ENCODE results near the gene SMIM23. TPM values are rescaled to one million over a fixed set of nuclear protein-coding genes. Genes with fewer than 3 reads are reported as not detected.
"Not testable (repeated sequence)": the region's sequence is repeated elsewhere in the genome, so short reads cannot be mapped to it uniquely, and the experiment has no call there.

SMIM23 gene
- polyA plus RNA-seq, 4 donors, result 0.13 TPM; not detected in 3

DNA sequence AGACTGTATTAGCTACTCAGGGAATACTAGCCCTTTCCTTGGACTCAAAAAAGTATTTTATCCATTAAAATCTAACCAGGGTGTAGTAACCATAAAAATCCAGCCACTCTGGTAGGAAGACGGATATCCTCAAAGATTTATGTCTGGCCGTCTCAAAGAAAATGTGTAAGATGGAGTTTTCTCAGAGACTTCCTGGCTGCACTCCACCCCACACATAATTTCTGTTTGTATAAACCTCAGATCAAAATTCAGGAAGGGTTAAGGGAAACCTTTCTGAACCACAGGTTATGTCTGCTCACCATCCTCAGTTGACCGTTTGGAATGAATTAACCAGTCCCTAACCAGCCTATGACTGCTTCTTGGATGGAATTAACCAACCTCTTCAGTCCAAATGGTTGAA lies 13.8 kb upstream of the SMIM23 start:
- DNase-seq (ENCODE audit: low read depth in 4 of 4, low spot score in 2 of 4), result no peak

DNA sequence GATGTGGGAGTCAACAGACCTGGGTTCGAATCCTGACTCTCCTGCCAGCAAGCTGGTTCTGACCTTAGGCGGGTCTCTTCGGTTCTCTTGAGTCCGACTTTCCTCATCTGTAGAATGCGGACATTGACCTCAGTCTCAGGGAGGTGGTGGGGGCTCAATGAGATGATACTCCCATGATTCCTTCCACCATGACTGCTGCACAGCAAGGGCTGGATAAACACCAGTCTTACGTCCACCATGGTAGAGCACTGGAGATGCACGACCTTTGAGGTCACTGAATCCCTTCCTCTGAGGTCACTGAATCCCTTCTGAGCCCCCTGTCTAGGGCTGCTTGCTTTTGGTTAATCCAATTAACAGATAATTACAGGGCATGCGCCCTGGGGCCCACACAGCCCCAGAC lies 12.5 kb upstream of the SMIM23 start:
- no peak for DNase-seq (ENCODE audit: low read depth in 4 of 4, low spot score in 2 of 4)

DNA sequence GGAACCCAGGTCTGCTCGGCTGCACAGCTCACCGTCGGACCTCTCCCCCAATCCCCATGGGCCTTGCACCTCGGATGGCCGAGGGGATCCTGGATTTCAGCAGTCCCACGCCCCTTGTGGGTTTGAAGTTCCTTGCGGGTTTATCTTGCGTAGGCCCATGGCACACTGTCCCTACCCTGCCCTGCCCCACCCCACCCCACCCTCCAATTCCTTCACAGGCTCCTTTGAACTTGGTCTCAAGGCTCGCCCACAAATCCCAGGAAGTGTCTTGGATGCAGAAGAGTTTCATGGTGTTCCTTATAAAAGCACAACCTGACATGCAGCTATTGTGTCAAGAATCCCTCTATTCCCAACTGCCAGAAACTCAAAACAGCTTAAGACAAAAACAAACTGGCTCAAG lies 11.2 kb upstream of the SMIM23 start:
- DNase-seq (ENCODE audit: low read depth in 4 of 4, low spot score in 2 of 4), result no peak

DNA sequence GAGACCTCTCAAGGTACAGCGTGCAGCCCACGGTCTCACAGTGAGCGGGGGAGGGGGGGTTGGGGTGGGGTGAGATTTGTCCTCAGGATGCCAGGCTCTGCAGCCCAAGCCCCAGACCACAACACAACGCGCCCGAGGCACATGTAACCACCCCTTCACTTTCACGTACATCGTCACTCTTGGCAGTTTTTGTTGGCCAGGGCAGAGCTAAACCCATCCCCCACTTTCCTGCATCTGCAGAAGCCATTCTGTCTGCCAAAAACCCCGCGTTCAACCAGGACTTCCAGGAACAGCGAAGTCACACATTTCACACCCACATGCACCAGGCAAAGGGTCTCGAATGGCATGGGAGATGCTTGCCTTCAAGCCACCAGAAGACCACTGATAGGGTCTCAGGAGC lies 9.4 kb upstream of the SMIM23 start:
- DNase-seq (ENCODE audit: low read depth in 4 of 4, low spot score in 2 of 4), result no peak

DNA sequence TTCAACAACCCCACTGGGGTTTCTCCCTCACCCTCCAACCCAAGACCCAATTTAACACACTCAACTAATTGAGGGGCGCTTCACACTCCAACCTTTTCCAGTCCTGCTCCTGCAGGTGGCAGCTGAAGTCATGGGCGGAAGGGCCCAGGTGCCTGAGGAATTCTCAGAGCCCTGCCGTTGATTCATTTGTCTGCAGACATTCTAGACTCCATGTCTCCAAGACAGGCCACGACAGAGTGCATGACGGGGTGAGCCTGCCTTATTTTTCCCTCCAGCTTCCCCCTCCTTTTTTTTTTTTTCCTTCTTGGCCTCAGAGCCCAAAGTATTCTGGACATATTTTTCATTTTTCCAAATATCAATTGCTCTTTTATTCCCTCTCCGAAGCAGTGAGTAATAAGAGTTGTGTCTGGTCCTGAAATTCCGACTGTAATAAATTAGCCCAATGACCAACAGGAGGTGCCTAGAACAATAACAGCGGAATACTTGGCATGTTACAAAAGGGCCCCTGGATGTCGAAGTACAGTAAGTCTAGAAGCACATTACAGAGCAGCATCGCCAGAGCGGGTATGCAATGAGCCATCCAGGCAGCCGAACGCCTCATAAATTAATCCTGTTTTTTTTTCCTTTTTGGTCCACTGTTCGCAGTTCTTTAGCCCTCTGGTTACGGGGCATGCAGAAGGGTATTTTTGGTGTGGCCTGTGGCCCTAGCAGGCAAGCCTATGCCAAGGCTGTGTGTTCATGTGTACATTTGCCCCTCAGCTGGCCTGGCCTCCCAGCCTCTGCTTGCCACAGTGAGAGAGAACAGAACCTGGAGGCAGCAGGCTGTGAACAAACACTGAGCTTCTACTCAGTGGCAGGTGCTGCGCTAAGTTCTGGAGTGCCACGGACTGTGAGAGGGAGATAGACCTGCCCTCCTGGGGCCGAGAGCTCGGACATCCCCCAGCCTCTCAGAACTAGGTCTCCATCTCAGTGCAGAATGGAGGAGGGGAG lies 8.6 kb upstream of the SMIM23 start:
- peak in 1 of 4 donors; percentile 3 for DNase-seq (ENCODE audit: low read depth in 4 of 4, low spot score in 2 of 4)

DNA sequence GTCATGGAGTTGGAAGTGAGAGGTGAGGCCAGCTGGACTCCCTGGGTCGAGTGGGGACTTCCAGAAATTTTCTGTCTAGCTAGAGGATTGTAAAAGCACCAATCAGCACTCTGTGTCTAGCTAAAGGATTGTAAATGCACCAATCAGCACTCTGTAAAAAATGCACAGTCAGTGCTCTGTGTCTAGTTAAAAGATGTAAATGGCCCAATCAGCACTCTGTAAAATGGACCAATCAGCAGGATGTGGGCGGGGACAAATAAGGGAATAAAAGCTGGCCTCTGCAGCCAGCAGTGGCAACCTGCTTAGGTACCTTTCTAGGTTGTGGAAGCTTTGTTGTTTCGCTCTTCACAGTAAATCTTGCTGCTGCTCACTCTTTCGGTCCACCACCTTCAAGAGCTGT lies 3.9 kb upstream of the SMIM23 start:
- DNase-seq (ENCODE audit: low read depth in 4 of 4, low spot score in 2 of 4), result not testable (repeated sequence)

DNA sequence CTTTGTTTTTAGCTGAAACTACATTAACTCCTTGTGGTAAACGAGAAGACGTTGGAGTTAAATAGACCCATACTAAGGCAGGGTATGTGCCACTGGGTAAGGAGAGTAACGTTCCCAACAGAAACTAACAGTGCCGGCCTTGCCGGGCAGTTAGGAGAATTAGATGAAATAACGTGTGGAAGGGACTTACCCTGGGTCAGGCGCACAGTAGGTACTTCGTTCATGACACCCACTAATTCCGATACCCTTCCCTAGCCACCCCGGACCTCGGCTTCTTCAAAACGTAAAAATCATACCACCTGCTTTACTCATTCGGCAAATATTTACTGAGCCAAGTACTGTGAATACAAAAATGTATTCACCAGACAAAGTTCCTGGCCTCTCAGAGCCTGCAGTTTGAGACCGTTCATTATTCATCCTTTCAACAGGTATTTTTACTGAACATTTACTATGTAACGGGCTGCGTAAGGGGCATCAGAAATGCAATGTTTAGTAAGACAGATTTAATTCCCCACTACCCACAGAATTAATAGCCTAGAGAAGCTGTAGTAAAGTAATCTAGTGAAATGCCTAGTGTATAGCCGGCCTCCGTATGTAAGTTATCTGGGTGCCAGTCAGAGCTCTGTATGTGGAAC lies 3.2 kb upstream of the SMIM23 start:
- DNase-seq (ENCODE audit: low read depth in 4 of 4, low spot score in 2 of 4), result no peak

DNA sequence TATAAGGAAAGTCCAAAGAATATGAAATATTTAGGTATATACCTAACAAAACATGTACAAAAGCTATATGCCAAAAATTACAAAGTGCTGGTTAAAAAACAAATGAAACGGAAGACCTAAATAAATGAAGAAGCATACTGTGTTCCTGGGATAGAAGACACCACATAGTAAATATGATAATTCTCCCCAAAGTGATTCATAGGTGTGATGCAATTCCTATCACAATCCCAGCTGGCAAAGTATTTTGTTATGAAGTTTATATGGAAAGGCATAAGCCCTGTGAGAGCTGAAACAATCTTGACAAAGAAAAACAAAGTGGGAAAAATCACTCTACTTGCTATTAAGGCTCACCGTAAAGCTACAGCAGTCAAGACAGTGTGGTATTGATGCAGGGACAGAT lies 2.6 kb upstream of the SMIM23 start:
- DNase-seq (ENCODE audit: low read depth in 4 of 4, low spot score in 2 of 4), result no peak

DNA sequence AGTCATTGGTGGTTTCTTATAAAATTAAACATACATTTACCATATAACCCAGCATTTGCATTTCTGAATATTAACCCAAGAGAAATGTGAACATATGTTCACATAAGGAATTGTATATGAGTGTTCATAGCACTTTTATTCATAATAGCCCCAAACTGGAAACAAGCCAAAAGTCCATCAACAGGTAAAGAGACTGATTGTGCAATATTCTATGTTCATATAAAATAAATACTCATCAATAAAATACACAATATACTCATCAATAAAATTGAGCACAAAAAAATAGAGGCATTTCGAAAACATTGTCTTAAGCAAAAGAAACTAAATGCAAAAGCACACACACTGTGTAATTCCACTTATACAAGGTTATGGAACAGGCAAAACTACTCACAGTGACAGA lies 3.7 kb downstream of the SMIM23 start:
- DNase-seq (ENCODE audit: low read depth in 4 of 4, low spot score in 2 of 4), result no peak

DNA sequence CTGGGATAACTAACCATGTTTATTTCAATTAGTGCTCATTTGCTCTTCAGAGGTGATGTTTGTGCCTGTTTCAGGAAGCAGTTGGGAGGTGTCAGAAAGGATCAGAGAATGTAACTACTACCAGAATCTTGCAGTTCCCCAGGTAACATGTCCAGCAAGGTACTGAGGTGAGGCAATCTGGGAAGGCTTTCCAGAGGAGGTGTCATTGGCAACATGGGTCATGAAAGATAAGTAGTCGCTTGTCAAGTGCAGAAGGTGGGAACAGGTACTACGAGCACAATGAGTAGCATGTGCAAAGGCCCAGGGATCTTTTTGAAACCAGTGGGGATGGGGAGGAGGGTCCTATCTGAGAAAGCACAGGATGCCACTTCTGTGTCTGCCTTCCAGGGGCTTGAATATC lies 4.8 kb downstream of the SMIM23 start:
- DNase-seq (ENCODE audit: low read depth in 4 of 4, low spot score in 2 of 4), result no peak

DNA sequence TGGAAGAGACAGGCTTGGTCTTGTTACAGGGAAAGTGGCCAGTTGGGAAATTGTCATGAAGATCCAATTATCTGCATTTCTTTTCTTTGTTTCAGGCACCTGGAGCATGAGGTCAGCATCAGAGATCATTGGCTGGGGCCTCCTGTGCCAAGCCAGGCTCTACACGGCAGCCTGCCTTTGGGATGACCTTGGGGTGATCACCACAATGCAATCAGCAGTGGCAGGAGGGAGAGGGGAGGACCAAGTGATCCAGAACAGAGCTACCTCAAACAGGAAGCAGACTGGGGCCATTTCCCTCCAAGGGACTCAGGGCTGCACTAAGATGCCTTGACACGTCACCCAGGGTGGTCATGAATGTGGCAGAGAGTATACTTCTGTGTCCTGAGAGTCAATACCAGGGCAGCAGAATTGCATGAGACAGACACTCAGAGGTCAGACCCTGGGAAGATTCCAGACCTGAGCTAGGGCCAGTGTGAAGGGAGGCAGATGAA lies 8.9 kb downstream of the SMIM23 start:
- no peak for DNase-seq (ENCODE audit: low read depth in 4 of 4, low spot score in 2 of 4)

DNA sequence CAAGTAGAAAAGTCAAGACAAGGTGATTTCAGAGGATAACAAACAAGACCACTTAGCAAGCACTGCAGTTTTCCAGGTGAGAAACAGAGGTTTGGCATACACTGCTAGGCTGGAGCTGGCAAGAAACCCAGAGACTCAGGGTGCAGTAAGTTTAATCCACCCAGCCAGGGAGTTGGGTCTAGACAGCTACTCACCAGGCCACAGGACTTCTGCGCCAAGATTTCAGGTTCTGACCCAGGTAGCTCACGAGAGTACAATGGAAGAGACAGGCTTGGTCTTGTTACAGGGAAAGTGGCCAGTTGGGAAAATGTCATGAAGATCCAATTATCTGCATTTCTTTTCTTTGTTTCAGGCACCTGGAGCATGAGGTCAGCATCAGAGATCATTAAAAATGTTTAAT lies 9.8 kb downstream of the SMIM23 start:
- DNase-seq (ENCODE audit: low read depth in 4 of 4, low spot score in 2 of 4), result no peak

DNA sequence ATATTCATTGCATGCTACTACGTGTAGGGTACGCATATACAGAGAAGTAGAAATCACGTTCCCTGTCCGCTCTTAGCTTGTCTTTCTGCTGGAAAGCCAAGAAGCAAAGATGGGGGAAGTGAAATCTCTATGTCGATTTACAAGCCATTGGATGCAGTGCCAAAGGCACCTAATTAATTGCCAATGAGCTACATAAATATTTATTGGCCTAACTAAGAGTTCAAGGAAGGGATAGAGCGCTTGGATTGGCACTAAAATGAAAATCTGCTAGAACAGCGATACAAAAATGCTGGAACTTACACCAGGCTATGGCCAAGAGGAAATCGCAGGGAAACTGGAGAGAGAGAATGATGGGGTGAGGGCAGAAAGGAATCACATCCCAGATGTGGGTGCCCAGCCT lies 10.8 kb downstream of the SMIM23 start:
- DNase-seq (ENCODE audit: low read depth in 4 of 4, low spot score in 2 of 4), result no peak

DNA sequence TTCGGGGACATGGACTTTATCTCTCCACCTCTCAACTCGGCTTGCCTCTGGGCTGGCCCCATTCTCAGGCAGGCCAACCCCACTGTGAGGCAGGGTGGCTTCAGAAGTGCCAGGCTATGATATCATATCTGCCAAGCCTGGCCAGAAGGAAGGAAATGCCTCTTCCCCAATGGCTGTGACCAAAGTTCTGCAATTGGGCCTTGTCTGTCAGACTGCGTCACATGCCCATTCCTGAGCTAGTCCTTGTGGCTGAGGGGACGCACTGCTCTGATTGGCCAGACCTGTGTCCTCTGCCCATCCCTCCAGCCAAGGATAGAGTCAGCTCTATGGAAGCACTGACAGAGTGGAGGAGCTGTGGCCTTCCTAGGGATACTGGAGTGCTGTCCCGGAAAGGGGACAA lies 11.9 kb downstream of the SMIM23 start:
- DNase-seq (ENCODE audit: low read depth in 4 of 4, low spot score in 2 of 4), result no peak

DNA sequence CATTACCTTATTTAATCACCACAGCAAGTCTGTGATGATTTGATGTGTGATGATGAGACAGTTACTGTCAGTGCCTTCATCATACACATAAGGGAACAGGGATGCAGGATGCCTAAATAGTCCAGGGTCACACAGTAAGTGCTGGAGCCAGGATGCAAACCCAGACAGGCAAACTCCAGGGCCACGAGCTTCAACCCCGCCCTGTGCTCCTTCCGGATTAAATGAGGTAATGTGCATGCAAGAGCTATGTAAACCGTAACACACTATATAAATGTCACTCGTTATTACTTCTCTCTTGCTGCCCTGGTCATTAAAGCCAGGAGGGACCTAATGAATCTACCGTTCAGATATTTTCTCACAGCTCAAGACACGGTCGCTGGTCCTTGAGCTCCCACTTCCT lies 12.8 kb downstream of the SMIM23 start:
- DNase-seq (ENCODE audit: low read depth in 4 of 4, low spot score in 2 of 4), result no peak

DNA sequence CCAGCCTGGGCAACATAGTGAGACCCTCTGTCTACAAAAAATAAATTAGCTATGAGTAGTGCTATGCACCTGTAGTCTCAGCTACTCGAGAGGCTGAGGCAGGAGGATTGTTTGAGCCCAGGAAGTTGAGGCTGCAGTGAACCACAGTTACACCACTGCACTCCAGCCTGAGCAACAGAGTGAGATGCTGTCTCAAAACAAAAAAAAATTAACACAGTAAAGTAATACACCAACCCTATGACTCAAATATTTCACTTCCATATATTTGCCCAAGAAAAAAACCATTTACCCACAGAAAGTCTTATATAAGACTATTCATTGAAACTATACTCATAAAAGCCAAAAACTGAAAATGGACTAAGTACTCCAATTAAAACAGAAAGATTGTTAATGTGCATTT lies 16.2 kb downstream of the SMIM23 start:
- no peak for DNase-seq (ENCODE audit: low read depth in 4 of 4, low spot score in 2 of 4)

DNA sequence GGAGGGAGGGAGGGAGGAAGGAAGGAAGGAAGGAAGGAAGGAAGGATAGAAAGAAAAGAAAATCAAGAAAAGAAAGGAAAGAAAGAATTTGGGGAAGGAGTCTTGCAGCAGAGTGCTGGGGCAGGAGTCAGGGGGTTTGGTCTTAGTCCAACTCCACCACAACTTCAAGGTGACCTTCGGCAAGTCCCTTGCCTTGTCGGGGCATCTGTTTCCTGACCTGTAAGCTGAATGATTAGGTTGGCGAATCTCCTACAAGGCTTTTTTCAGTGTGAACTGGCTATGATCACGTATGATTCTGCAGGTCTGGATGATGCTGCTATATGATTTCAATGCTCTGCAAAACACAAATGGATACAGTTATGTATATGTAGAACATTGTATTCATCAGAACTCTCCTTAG lies 20.1 kb downstream of the SMIM23 start:
- no peak for DNase-seq (ENCODE audit: low read depth in 4 of 4, low spot score in 2 of 4)

DNA sequence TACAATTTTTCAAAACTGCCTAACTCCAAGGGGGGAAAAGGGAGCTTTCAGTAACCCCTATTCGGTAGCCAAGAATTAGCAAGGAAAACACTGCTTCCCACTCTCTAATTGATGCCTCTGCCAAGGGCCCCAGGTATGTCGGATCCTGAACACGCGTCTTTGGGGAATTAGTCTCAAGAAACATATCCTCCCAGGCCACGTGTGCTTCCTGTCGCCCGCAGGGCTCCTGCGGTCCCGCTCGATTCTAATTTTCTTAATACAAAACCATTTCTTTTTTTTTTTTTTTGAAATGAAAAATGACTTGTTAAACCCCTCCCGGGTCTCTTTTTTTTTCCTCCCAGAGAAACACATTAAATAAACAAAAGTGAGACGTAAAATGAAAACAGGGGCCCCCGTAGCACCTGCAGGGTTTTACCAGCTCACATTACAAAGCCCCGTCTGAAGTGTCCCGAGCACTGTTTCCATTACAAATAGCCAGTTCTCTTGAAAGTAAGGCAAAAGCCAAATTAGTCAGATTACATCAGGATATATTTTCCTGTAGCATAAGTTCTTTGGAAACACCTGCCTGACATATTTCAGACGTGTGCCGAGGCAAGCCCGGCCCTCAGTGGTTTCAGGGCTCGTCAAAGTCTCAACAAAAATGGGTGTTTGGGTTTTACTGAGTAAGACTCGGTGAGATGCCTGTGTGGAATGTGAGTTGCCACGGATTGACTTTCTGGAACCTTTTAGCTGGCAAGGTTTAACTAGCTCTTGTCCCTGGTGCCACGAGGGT lies 21.5 kb downstream of the SMIM23 start:
- peak in 1 of 4 donors; percentile 15 for DNase-seq (ENCODE audit: low read depth in 4 of 4, low spot score in 2 of 4)

DNA sequence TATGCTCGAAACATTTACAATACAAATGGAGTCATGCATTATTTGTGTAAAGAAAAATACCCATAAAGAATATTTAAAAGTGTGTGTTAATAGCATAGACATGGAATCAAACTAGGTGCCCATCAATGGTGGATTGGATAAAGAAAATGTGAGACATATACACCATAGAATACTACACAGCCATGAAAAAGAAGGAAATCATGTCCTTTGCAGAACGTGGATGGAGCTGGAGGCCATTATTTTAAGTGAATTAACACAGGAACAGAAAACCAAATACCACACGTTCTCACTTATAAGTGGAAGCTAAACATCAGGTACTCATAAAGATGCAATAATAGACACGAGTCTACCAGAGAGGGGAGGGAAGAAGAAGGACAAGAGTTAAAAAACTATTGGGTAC lies 22.8 kb downstream of the SMIM23 start:
- DNase-seq (ENCODE audit: low read depth in 4 of 4, low spot score in 2 of 4), result no peak

DNA sequence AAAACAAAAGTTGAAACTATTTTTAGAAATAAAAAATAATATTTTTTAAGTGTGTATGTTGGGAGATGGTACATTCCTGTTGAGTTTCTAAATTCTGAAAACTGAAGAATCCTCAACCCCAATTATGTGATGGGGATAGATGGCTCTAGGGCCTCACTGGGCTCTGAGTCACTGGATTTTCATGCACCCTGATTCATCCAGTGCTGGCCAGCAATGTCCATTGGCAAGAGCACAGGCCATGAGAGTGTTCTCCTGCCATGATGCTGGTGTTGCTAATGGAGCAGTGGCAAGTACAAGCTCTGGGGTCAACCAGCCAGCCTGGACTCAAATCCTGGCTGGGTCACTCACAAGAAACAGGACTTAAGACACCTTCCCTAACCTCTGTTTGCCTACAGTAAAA lies 23.3 kb downstream of the SMIM23 start:
- no peak for DNase-seq (ENCODE audit: low read depth in 4 of 4, low spot score in 2 of 4)

DNA sequence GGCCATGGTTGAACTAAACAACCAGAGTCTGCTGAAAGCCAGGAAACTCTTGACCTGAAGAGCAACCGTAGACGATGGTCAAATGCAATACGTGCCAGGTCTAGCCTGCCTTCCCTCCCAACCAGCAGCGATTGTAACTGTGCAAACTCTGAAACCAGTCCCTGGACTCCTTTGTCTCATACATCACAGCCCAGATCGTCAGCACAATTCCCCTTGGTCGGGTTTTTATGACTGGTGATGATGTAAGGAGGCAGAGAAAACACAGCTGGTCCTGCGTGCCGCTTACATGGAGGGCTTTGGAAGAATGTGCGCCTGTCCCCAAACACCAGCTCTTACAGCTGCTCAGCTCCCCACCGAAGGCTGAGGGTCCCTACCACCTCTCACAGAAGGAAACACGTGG lies 24.6 kb downstream of the SMIM23 start:
- DNase-seq (ENCODE audit: low read depth in 4 of 4, low spot score in 2 of 4), result no peak
